Myometrial cell (primary cell): ENCODE data around the gene TRPM5. TPM values are rescaled to one million over a fixed set of nuclear protein-coding genes. Genes with fewer than 3 reads are reported as not detected.

Experiments
- total RNA-seq: library from RNA; depleted of rRNA; stranded (reverse); fragments of >200 nt; gene quantifications from 2 replicates; pipeline ENCODE4 v1.2.3, GENCODE V29; 2015

Gene TRPM5, protein sequence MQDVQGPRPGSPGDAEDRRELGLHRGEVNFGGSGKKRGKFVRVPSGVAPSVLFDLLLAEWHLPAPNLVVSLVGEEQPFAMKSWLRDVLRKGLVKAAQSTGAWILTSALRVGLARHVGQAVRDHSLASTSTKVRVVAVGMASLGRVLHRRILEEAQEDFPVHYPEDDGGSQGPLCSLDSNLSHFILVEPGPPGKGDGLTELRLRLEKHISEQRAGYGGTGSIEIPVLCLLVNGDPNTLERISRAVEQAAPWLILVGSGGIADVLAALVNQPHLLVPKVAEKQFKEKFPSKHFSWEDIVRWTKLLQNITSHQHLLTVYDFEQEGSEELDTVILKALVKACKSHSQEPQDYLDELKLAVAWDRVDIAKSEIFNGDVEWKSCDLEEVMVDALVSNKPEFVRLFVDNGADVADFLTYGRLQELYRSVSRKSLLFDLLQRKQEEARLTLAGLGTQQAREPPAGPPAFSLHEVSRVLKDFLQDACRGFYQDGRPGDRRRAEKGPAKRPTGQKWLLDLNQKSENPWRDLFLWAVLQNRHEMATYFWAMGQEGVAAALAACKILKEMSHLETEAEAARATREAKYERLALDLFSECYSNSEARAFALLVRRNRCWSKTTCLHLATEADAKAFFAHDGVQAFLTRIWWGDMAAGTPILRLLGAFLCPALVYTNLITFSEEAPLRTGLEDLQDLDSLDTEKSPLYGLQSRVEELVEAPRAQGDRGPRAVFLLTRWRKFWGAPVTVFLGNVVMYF (N-terminal part only)
- not detected in 2 replicates for total RNA-seq

GRCh38 chr11:2443881-2444820, at the start of gene TRPM5:
Gene TRPM5, minus strand, starts transcription at chr11:2444514. Its CDS starts 21,478 bp downstream, at chr11:2423036.

DNA sequence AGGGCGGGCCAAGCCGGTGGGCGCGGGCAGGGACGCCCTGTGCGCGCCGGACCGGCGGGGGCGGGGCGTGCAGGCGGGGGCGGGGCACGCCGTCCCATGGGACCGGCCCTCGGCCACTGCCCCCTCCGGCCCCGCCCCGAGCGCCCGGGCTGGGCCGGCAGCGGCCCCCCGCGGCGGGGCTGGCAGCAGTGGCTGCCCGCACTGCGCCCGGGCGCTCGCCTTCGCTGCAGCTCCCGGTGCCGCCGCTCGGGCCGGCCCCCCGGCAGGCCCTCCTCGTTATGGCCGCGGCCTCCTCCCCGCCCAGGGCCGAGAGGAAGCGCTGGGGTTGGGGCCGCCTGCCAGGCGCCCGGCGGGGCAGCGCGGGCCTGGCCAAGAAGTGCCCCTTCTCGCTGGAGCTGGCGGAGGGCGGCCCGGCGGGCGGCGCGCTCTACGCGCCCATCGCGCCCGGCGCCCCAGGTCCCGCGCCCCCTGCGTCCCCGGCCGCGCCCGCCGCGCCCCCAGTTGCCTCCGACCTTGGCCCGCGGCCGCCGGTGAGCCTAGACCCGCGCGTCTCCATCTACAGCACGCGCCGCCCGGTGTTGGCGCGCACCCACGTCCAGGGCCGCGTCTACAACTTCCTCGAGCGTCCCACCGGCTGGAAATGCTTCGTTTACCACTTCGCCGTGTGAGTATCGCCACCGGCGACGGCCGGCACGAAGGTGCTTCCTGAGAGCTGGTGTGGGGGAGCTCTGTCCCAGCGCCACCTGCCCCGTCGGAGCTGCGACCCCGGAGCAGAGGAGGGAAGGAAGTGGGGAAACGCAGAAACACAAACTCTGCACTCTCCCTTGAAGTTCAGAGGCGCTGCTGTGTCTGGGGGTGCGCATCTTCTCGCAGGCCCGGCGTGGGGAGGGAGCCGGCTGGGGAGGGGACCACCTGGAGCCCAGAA, 769 bp upstream of the TRPM5 start, which contains the start of gene KCNQ1:
Gene KCNQ1, plus strand, starts transcription at position 188 of the 925 bp plus-strand sequence. Its CDS starts 91 bp downstream, at position 279.

DNA sequence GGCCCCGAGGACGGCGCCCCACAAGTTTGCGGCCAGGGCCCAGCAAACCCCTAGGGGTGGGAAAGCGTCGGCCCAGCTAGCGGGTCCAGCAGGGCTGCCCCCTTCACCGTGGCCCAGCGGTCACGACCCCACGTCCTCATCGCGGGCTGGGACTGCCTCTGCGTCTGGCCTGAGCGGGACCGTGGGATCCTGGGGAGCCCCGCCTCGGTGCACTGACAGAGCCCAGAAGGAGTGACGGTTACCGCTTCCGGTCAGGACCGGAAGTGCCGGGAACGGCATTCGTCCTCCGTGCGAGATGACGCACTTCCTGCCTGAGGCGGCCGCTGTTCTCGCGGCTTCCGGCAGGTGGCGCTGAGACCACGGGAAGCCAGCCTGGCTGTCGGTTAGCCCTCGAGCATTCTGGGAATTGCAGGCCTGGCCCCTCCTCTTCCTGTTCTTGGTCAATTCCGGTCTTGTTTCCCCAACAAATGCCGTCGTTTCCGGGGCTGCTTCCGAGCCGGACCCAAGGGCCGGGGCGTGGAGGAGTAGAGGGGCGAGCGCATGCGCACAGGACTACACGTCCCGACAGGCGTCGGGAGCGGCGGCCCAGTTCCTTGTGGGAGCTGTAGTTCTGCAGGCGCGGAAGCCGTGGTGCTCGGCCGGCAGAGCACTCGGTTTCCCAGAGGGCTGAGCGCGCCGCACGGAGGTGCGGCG, 44.1 kb downstream of the TRPM5 start, which contains the start of gene TSSC4:
Gene TSSC4, plus strand, starts transcription at position 682 of the 693 bp plus-strand sequence. CDS start 1,884 bp downstream, outside the sequence.

Other genes starting within 250 kb of the TRPM5 start
- gene ASCL2, start 173.9 kb downstream of the TRPM5 start, total RNA-seq, result not detected in 2 replicates
- gene C11orf21, start 142.6 kb downstream of the TRPM5 start, total RNA-seq, result under 0.01 TPM in 1 of 2 replicates, not detected in the other
- gene TSPAN32, start 142.5 kb downstream of the TRPM5 start, total RNA-seq, result under 0.01 TPM in 1 of 2 replicates, not detected in the other
- gene CD81, start 67.2 kb downstream of the TRPM5 start, total RNA-seq, result 361 and 363 TPM in 2 replicates
- 50.5 and 56.2 TPM in 2 replicates for gene TSSC4, start 43.8 kb downstream of the TRPM5 start, total RNA-seq
- not detected in 2 replicates for gene KCNQ1, start 494 bp upstream of the TRPM5 start, total RNA-seq